Measurements from ENCODE around the gene CBLN4. TPM values are rescaled to one million over a fixed set of nuclear protein-coding genes. Genes with fewer than 3 reads are reported as not detected.

Gene CBLN4
- total and polyA plus RNA-seq, 8 donors: 0.15 to 1.9 (median 0.51) TPM; not detected in 1

GRCh38 chr20:56017560-56017959, 12.2 kb upstream of the CBLN4 start:
- DNase-seq (no peak), ATAC-seq (no peak), FAIRE-seq (no peak)
- no peaks in the 10 kb centered on the region for H3K4me1 ChIP-seq
- H3K27ac ChIP-seq: no peak overlapping the region
- intact Hi-C loops (cut with DNase I): no loop called here
- WGBS, 2 donors: 31 to 42% methylated on average over 2 of the region's 2 CpGs
- no peaks in the 10 kb centered on the region for H3K9me3 ChIP-seq
- H3K4me3 ChIP-seq: no peak overlapping the region
- no peaks in the 10 kb centered on the region for H3K36me3 ChIP-seq
- no peaks in the 10 kb centered on the region for H3K27me3 ChIP-seq
- no peak for TF ChIP-seq CTCF (IDR thresholded peaks at IDR 0.05)

GRCh38 chr20:56014998-56015397, 9.7 kb upstream of the CBLN4 start:
- 64 to 71% methylated on average over 5 of the region's 5 CpGs for WGBS, 2 donors
- no peak for TF ChIP-seq CTCF (IDR thresholded peaks at IDR 0.05)
- intact Hi-C loops (cut with DNase I): no loop called here
- Histone ChIP-seq H3K9me3 (no peaks in the 10 kb centered on the region), H3K4me1 (no peaks in the 10 kb centered on the region), H3K4me3 (no peak overlapping the region), H3K27ac (no peak overlapping the region), H3K27me3 (no peaks in the 10 kb centered on the region), H3K36me3 (no peaks in the 10 kb centered on the region)
- ATAC-seq (no peak), FAIRE-seq (no peak), DNase-seq (no peak)

- no peak for FAIRE-seq
- 56 to 67% methylated on average over 2 of the region's 2 CpGs for WGBS, 2 donors
- no peaks in the 10 kb centered on the region for H3K4me1 ChIP-seq
- no peak overlapping the region for H3K4me3 ChIP-seq
- no peak for DNase-seq
- no peaks in the 10 kb centered on the region for H3K36me3 ChIP-seq
- no peak for ATAC-seq
- TF ChIP-seq CTCF (IDR thresholded peaks at IDR 0.05): no peak
- H3K9me3 ChIP-seq: no peaks in the 10 kb centered on the region
- intact Hi-C loops (cut with DNase I): no loop called here
- H3K27me3 ChIP-seq: no peaks in the 10 kb centered on the region
- no peak overlapping the region for H3K27ac ChIP-seq
Measured at GRCh38 chr20:56014151-56014550, 8.8 kb upstream of the CBLN4 start.

GRCh38 chr20:56004611-56005388, 519 bp downstream of the CBLN4 start:
- no peak overlapping the region for H3K27ac ChIP-seq
- DNase-seq (peak in 3 of 6 donors; percentile 12 to 58 (median 53)), ATAC-seq (no peak), FAIRE-seq (no peak)
- H3K4me3 ChIP-seq: peak overlapping the region in 1 of 4 donors; percentile 23
- peaks cover 4 to 20% (median 17%) of the 10 kb centered on the region in 3 donors for H3K4me1 ChIP-seq
- intact Hi-C loops (cut with DNase I): no loop called here
- H3K27me3 ChIP-seq: peaks cover 0 to 33% (median 7%) of the 10 kb centered on the region in 4 donors
- TF ChIP-seq CTCF (IDR thresholded peaks at IDR 0.05): no peak
- no peaks in the 10 kb centered on the region for H3K9me3 ChIP-seq
- WGBS, 2 donors: 4 to 5% methylated on average over 55 to 70 of the region's 70 CpGs
- H3K36me3 ChIP-seq: no peaks in the 10 kb centered on the region

GRCh38 chr20:56004007-56004406, 1.3 kb downstream of the CBLN4 start:
- TF ChIP-seq CTCF (IDR thresholded peaks at IDR 0.05): no peak
- ATAC-seq (peak in 3 of 4 donors; percentile 67 to 74 (median 72)), DNase-seq (peak in 5 of 6 donors; percentile 22 to 81 (median 32)), FAIRE-seq (no peak)
- 1 to 2% methylated on average over 31 to 41 of the region's 41 CpGs for WGBS, 2 donors
- H3K4me3 ChIP-seq: peak overlapping the region in 1 of 4 donors; percentile 23
- intact Hi-C loops (cut with DNase I): no loop called here
- H3K9me3 ChIP-seq: no peaks in the 10 kb centered on the region
- H3K4me1 ChIP-seq: peaks cover 4 to 20% (median 17%) of the 10 kb centered on the region in 3 donors
- peaks cover 0 to 33% (median 7%) of the 10 kb centered on the region in 4 donors for H3K27me3 ChIP-seq
- no peaks in the 10 kb centered on the region for H3K36me3 ChIP-seq
- no peak overlapping the region for H3K27ac ChIP-seq
